PC-3 (cell line): Measurements from ENCODE around the gene SCML1.

Experiments
- CTCF ChIP-seq: fragments of 300-600 bp; sonication (generic); conservative IDR thresholded peaks from 2 replicates; pipeline ENCODE4 v1.5.1; 2017; ENCODE audit warnings: antibody characterized with exemption, low read depth, mild to moderate bottlenecking, low read length
- EZH2phosphoT487 ChIP-seq: fragments of 300-600 bp; sonication (generic); IDR thresholded peaks from 2 replicates; pipeline ENCODE4 v1.6.1; 2018; ENCODE audit warnings: mild to moderate bottlenecking, antibody characterized with exemption, low read length, borderline replicate concordance

- TF ChIP-seq CTCF (no peak), EZH2phosphoT487 (no peak)
Observed at GRCh38 chrX:17792826-17793225, 55.5 kb downstream of the SCML1 start.
